Esophagus (tissue), 2 donors: ENCODE data around the gene ZNF516. TPM values are rescaled to one million over a fixed set of nuclear protein-coding genes. Genes with fewer than 3 reads are reported as not detected.

Source experiments
- H3K27ac ChIP-seq, 2 donors: one replicate each; pipeline ENCODE4 v1.5.1; 2013; ENCODE audit warnings: low read depth in 2 of 2, mild to moderate bottlenecking in 2 of 2, inconsistent platforms in 1 of 2, low read length in 1 of 2, moderate library complexity in 1 of 2
- H3K27me3 ChIP-seq, 2 donors: one replicate each; pipeline ENCODE4 v1.6.1; 2013; ENCODE audit warnings: low read length in 2 of 2, control low read depth in 1 of 2, mild to moderate bottlenecking in 1 of 2; ENCODE audit not compliant: insufficient read depth in 2 of 2, control insufficient read depth in 1 of 2
- H3K36me3 ChIP-seq, 2 donors: one replicate each; pipeline ENCODE4 v1.6.1; 2013; ENCODE audit warnings: low read length in 1 of 2; ENCODE audit not compliant: control insufficient read depth in 2 of 2, insufficient read depth in 2 of 2
- H3K4me1 ChIP-seq, 2 donors: one replicate each; pipeline ENCODE4 v1.6.1; 2013; ENCODE audit warnings: low read length in 1 of 2; ENCODE audit not compliant: control insufficient read depth in 2 of 2, insufficient read depth in 2 of 2
- H3K4me3 ChIP-seq, 2 donors: one replicate each; pipeline ENCODE4 v1.5.1; 2013; ENCODE audit warnings: low read length in 2 of 2, mild to moderate bottlenecking in 2 of 2, low read depth in 1 of 2, moderate library complexity in 1 of 2
- H3K9me3 ChIP-seq, 2 donors: one replicate each; pipeline ENCODE4 v1.6.1; 2013; ENCODE audit warnings: mild to moderate bottlenecking in 2 of 2, low read depth in 1 of 2, low read length in 1 of 2, moderate library complexity in 1 of 2; ENCODE audit not compliant: control insufficient read depth in 2 of 2, insufficient read depth in 1 of 2
- WGBS, 2 donors: extraction: QIAGEN DNeasy Blood & Tissue Kit; methylation state at CpG; one replicate each; pipeline ENCODE4 v1.1.7; 2013; 5-methylcytosine and 5-hydroxymethylcytosine counted together
- polyA plus RNA-seq, 2 donors: library from polyadenylated mRNA; stranded (reverse); fragments of 200-250 nt; gene quantifications; one replicate each; pipeline ENCODE4 v1.2.3, GENCODE V29; 2013
- donor health status: healthy with polysubstance abuse.
- donor health status: Bipolar disorder and iron deficiency.

Gene ZNF516
- polyA plus RNA-seq, 2 donors, result 4.0 to 5.4 TPM

DNA sequence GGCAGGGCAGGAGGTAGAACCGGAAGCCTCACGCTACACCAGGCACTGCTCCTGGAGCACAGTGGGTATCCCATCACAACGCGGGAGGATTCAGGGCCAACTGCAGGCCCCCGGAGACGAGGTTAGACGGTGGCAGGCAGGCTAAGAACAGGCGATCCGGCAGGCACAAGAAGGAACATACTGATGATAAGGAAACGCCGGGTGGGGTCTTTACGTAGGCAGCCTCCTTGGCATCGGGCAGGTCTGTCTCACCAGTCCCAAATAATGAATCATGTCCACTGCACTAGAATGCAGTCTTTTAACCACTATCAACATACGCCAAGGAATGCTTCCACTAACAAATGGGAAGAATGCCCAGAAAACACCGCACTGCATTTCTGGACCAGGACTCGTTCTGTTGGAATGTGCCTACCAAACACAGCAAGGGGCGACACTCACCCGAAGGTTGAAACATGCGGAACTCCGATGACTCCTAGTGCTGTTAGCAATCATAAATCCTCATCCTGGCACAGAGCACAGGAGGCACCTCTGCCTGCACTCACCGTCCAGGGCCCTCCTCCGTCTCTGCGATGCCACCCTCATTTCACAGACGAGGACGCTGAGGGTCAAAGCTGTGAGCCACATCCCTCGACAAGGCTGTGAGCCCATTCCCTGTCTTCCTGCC is 35.2 kb downstream of the ZNF516 start:
- peak overlapping the region; percentile 67 to 68 for H3K27ac ChIP-seq
- H3K4me1 ChIP-seq, result peaks cover 0 to 16% of the 10 kb centered on the region in 2 donors
- no peak overlapping the region for H3K4me3 ChIP-seq
- no peaks in the 10 kb centered on the region for H3K27me3 ChIP-seq
- no peaks in the 10 kb centered on the region for H3K9me3 ChIP-seq
- peaks cover 0 to 16% of the 10 kb centered on the region in 2 donors for H3K36me3 ChIP-seq
- WGBS, 2 donors, result 37 to 53% methylated on average over 26 of the region's 26 CpGs

- peaks cover 0 to 15% of the 10 kb centered on the region in 2 donors for H3K36me3 ChIP-seq
- peaks cover 0 to 16% of the 10 kb centered on the region in 2 donors for H3K4me1 ChIP-seq
- H3K27ac ChIP-seq, result peak overlapping the region; percentile 17 to 51
Measured at GRCh38 chr18:76459312-76459686, 35.7 kb downstream of the ZNF516 start.

GRCh38 chr18:76458522-76459311 is 36.3 kb downstream of the ZNF516 start:
- Histone ChIP-seq H3K27me3 (no peaks in the 10 kb centered on the region), H3K4me1 (peaks cover 0 to 16% of the 10 kb centered on the region in 2 donors), H3K9me3 (no peaks in the 10 kb centered on the region), H3K27ac (no peak overlapping the region), H3K36me3 (peaks cover 0 to 15% of the 10 kb centered on the region in 2 donors), H3K4me3 (no peak overlapping the region)
- WGBS, 2 donors, result 90 to 91% methylated on average over 51 of the region's 51 CpGs

More at GRCh38 chr18:76459312-76459686, 35.7 kb downstream of the ZNF516 start:
- H3K4me3 ChIP-seq, result no peak overlapping the region
- no peaks in the 10 kb centered on the region for H3K27me3 ChIP-seq
- 82 to 85% methylated on average over 17 of the region's 17 CpGs for WGBS, 2 donors
- no peaks in the 10 kb centered on the region for H3K9me3 ChIP-seq

- no peaks in the 10 kb centered on the region for H3K27me3 ChIP-seq
- H3K4me1 ChIP-seq, result peaks cover 0 to 16% of the 10 kb centered on the region in 2 donors
- H3K27ac ChIP-seq, result no peak overlapping the region
- no peaks in the 10 kb centered on the region for H3K9me3 ChIP-seq
- H3K36me3 ChIP-seq, result peaks cover 0 to 15% of the 10 kb centered on the region in 2 donors
- 87 to 93% methylated on average over 9 of the region's 9 CpGs for WGBS, 2 donors
- no peak overlapping the region for H3K4me3 ChIP-seq
Measured at GRCh38 chr18:76457957-76458356, 37.1 kb downstream of the ZNF516 start.

GRCh38 chr18:76457475-76457874 is 37.6 kb downstream of the ZNF516 start:
- H3K4me3 ChIP-seq, result no peak overlapping the region
- peaks cover 0 to 15% of the 10 kb centered on the region in 2 donors for H3K36me3 ChIP-seq
- no peak overlapping the region for H3K27ac ChIP-seq
- no peaks in the 10 kb centered on the region for H3K9me3 ChIP-seq
- WGBS, 2 donors, result 91% methylated on average over 9 of the region's 9 CpGs
- peaks cover 0 to 16% of the 10 kb centered on the region in 2 donors for H3K4me1 ChIP-seq
- H3K27me3 ChIP-seq, result no peaks in the 10 kb centered on the region

GRCh38 chr18:76456823-76457222 is 38.2 kb downstream of the ZNF516 start:
- H3K27ac ChIP-seq, result no peak overlapping the region

GRCh38 chr18:76456018-76456750 is 38.9 kb downstream of the ZNF516 start:
- H3K4me1 ChIP-seq, result peaks cover 0 to 16% of the 10 kb centered on the region in 2 donors
- H3K9me3 ChIP-seq, result no peaks in the 10 kb centered on the region
- no peaks in the 10 kb centered on the region for H3K27me3 ChIP-seq
- peaks cover 0 to 10% of the 10 kb centered on the region in 2 donors for H3K36me3 ChIP-seq
- H3K27ac ChIP-seq, result no peak overlapping the region
- no peak overlapping the region for H3K4me3 ChIP-seq
- WGBS, 2 donors, result 86 to 90% methylated on average over 16 of the region's 16 CpGs

More at GRCh38 chr18:76456823-76457222, 38.2 kb downstream of the ZNF516 start:
- peaks cover 0 to 16% of the 10 kb centered on the region in 2 donors for H3K4me1 ChIP-seq
- H3K9me3 ChIP-seq, result no peaks in the 10 kb centered on the region
- H3K27me3 ChIP-seq, result no peaks in the 10 kb centered on the region
- WGBS, 2 donors, result 91 to 93% methylated on average over 4 of the region's 4 CpGs
- H3K36me3 ChIP-seq, result peaks cover 0 to 15% of the 10 kb centered on the region in 2 donors
- no peak overlapping the region for H3K4me3 ChIP-seq

DNA sequence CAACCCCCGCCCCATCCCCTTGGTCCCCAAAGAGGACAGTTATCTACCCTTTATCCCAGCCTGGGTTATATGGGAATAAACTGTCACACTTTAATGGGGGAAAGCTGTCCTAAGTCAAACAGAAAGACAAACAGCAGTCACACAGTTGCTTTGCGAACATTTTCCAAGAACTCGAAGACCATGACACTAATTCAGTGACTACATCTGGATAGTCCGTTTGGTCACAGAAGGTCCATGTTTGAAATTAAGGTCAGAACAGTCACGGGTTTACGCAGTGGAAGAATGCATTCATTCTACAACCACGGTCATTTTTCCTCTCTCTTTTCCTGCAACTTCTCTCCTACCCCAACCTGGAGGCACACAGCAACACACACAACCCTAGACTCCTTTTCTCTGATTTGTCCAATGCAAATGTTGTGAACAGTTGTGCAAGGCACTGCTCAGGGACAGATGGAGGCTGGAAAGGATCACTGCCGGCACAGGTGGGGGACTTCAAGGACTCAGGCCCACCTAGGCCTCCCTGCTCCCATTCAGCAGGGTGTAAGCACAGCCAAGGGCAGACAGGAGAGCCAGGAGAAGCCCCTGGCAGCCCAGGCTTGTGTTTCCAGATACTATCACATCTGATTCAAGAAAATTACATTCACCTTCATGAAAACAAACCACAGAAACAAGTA is 39.9 kb downstream of the ZNF516 start:
- WGBS, 2 donors, result 77 to 79% methylated on average over 8 of the region's 8 CpGs
- H3K27me3 ChIP-seq, result no peaks in the 10 kb centered on the region
- no peaks in the 10 kb centered on the region for H3K9me3 ChIP-seq
- no peak overlapping the region for H3K4me3 ChIP-seq
- H3K36me3 ChIP-seq, result peaks cover 0 to 9% of the 10 kb centered on the region in 2 donors
- H3K27ac ChIP-seq, result no peak overlapping the region
- peaks cover 0 to 14% of the 10 kb centered on the region in 2 donors for H3K4me1 ChIP-seq

GRCh38 chr18:76454418-76454817 is 40.6 kb downstream of the ZNF516 start:
- Histone ChIP-seq H3K4me3 (no peak overlapping the region), H3K27ac (no peak overlapping the region), H3K36me3 (peaks cover 0 to 9% of the 10 kb centered on the region in 2 donors)

More at GRCh38 chr18:76454418-76454817, 40.6 kb downstream of the ZNF516 start:
- WGBS, 2 donors, result 24 to 34% methylated on average over 1 of the region's 1 CpG
- no peaks in the 10 kb centered on the region for H3K27me3 ChIP-seq
- H3K9me3 ChIP-seq, result no peaks in the 10 kb centered on the region
- peaks cover 0 to 9% of the 10 kb centered on the region in 2 donors for H3K4me1 ChIP-seq
